NCI-H1105 treated with DMSO at 0.1 percent for 48 hours (cell line): ENCODE measurements around the gene MDK.

Experiments used
- DNase-seq: peaks from one replicate; lab custom pipeline; 2025; lab: John Stamatoyannopoulos, UW

Gene MDK

GRCh38 chr11:46402957-46403902 is 21.8 kb downstream of the MDK start:
- no peak for DNase-seq

DNA sequence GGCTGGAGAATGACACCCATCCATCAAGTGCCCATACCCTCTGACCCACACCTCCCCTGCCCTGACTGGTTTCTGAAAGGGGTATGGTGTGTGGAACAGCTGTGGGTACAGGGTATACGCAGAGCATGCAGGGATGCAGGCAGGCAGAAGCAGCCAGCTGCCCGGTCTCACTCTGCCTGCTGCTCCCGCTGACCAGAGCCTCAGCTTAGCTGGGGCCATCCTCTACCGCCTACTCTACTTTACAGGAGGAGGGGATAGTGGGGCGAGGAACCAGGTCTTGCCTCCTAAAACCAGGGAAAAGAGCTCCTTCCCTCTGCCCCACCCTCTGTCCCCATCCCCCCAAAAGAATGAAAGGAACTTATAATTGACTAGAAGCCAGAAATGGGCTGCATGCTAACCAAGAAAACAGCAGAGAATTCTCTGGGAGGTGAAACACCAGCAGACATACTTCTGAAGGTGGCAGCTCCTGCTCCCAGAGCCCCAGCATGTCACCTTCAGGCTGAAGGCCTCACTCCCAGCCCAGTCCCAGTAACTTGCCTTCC is 23.1 kb downstream of the MDK start:
- no peak for DNase-seq

DNA sequence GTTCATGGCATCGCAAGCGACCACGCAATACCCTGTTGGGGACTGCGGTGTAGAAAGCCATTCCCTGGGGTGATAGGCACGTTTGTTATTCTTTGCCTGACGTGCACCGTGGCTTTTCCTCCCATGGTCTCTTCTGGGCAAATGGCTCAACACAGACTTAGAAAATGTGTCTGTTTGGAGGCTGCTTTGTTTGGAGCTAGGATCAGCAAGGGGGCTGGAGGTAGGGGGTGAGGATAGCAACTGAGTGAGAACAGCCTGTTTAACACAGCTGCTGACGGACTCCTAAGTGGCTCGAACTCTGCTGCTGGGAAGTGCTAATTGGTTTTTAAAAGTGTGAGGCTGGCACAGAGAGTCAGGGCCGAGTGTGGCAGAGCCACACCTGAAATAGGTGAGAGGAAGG is 26.2 kb downstream of the MDK start:
- no peak for DNase-seq

- DNase-seq: no peak
Observed at GRCh38 chr11:46408407-46408986, 27.0 kb downstream of the MDK start.

DNA sequence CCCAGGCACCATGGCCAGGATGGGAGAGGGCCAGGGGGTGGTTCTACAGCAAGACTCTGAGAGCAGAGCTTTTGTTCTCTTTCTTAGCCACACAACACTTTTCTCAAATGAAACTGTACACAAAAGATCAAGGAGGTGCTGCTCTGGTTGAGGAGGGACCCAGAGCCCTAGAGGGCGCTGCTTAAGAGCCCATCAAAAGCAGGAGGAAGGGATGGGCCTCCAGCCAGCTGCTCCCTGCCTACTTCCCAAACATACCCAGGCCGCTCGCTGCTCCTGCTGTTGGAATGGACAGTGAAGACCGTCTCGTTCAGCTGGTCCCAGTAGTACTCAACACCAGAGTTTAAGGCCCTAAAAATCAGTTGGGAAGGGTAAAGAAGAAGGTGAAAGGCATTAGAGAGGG is 28.6 kb downstream of the MDK start:
- DNase-seq: no peak

- no peak for DNase-seq
Observed at GRCh38 chr11:46413760-46414465, 32.4 kb downstream of the MDK start.

GRCh38 chr11:46414466-46414796 is 33.0 kb downstream of the MDK start:
- peak; percentile 98 for DNase-seq

GRCh38 chr11:46414879-46415278 is 33.4 kb downstream of the MDK start:
- peak; percentile 90 for DNase-seq

- DNase-seq: no peak
Observed at GRCh38 chr11:46417711-46418110, 36.2 kb downstream of the MDK start.

DNA sequence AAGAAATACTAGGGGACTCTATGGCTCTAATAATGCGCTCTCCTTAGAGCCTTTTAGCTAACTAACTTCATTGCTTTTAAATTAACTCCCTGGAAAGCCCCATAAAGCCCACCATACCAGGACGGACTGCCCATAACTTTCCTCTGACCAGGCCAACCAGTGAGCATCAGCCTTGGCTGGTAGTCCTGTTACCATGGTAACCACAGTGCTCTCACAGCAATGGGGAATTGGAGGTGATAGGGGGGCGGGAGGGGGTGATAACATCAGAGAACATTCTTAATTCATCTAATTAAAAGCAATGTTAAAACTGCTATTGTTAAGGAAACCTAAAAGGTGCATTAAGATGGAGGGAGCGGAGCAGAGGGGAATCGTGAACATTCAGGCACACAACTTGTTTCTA is 37.3 kb downstream of the MDK start:
- DNase-seq: no peak

- no peak for DNase-seq
Observed at GRCh38 chr11:46420513-46420912, 39.0 kb downstream of the MDK start.

- DNase-seq: no peak
Observed at GRCh38 chr11:46421257-46421880, 39.9 kb downstream of the MDK start.

GRCh38 chr11:46422588-46422987 is 41.1 kb downstream of the MDK start:
- no peak for DNase-seq

GRCh38 chr11:46426233-46426991 is 44.9 kb downstream of the MDK start:
- DNase-seq: no peak

GRCh38 chr11:46427364-46427763 is 45.9 kb downstream of the MDK start:
- no peak for DNase-seq

DNA sequence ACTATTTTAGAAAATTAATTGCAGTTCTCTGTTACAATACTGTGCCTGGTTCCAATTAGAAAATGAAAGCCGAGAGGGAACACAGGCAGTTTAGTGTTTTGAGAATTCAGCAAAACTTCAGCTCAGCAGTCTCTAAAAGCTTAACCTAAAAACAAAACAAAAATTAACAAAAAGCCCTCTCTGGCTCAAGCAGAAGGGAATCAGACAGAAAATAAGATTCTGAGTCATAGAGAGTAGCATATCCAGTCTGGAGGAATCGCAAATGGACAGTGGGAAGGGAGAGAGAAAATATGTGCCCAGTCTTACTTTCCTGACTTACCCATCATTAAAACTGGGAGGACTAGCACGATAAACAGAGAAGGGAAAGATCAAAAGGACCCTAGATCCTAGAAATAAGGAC is 48.2 kb downstream of the MDK start:
- DNase-seq: no peak

- DNase-seq: no peak
Observed at GRCh38 chr11:46431211-46431610, 49.7 kb downstream of the MDK start.
